ENCODE measurements around the gene AP1M2.

- TF ChIP-seq POLR2AphosphoS5 (IDR thresholded peaks at IDR 0.05; ENCODE audit: borderline replicate concordance, low read depth, low read length) (no peak), EZH2 (IDR thresholded peaks at IDR 0.05) (no peak)
Observed at GRCh38 chr19:10533646-10534386, 53.3 kb downstream of the AP1M2 start.
